Liver (tissue), 9 donors: ENCODE measurements around the gene SHCBP1. TPM values are rescaled to one million over a fixed set of nuclear protein-coding genes. Genes with fewer than 3 reads are reported as not detected.

Experiments used
- DNase-seq: peaks from one replicate; pipeline ENCODE4 v3.0.0-alpha.2; 2017; ENCODE audit warnings: low spot score
- H3K27ac ChIP-seq, 2 donors: one replicate each; pipeline ENCODE4 v1.7.0; 2013; ENCODE audit warnings: inconsistent platforms in 2 of 2, low read length in 2 of 2, control low read depth in 1 of 2, low read depth in 1 of 2, mild to moderate bottlenecking in 1 of 2
- H3K27me3 ChIP-seq, 4 donors: one replicate each; pipeline versions ENCODE4 v1.6.1 to v1.7.0; 2013; ENCODE audit warnings: low read length in 3 of 4, inconsistent platforms in 1 of 4, mild to moderate bottlenecking in 1 of 4, moderate library complexity in 1 of 4; ENCODE audit not compliant: control insufficient read depth in 4 of 4, insufficient read depth in 4 of 4
- H3K36me3 ChIP-seq, 4 donors: one replicate each; pipeline versions ENCODE4 v1.6.1 to v1.7.0; 2013; ENCODE audit warnings: low read length in 3 of 4, mild to moderate bottlenecking in 3 of 4, low read depth in 1 of 4, moderate library complexity in 1 of 4; ENCODE audit not compliant: control insufficient read depth in 4 of 4, insufficient read depth in 3 of 4
- H3K4me1 ChIP-seq, 4 donors: one replicate each; pipeline versions ENCODE4 v1.6.1 to v1.7.0; 2013; ENCODE audit warnings: low read length in 3 of 4, mild to moderate bottlenecking in 3 of 4, moderate library complexity in 1 of 4; ENCODE audit not compliant: control insufficient read depth in 4 of 4, insufficient read depth in 4 of 4
- H3K4me3 ChIP-seq, 3 donors: one replicate each; pipeline versions ENCODE4 v1.6.1 to v1.7.0; 2013; ENCODE audit warnings: low read length in 3 of 3, control low read depth in 1 of 3, low read depth in 1 of 3, mild to moderate bottlenecking in 1 of 3
- H3K9ac ChIP-seq, 2 donors: one replicate each; pipeline ENCODE4 v1.7.0; 2013; ENCODE audit warnings: low read length in 2 of 2, mild to moderate bottlenecking in 2 of 2, moderate library complexity in 2 of 2, control low read depth in 1 of 2, low read depth in 1 of 2
- H3K9me3 ChIP-seq, 4 donors: one replicate each; pipeline versions ENCODE4 v1.6.1 to v1.7.0; 2013; ENCODE audit warnings: low read length in 3 of 4; ENCODE audit not compliant: control insufficient read depth in 4 of 4
- ATF3 ChIP-seq: IDR thresholded peaks from 2 replicates; pipeline ENCODE4 v1.6.1; 2016; ENCODE audit warnings: antibody characterized with exemption
- CTCF ChIP-seq: fragments of 150-350 bp; IDR thresholded peaks from 2 replicates; pipeline ENCODE4 v1.5.1; 2017; ENCODE audit warnings: improper control_type of control experiment, low read depth, low read length; ENCODE audit not compliant: missing input control
- EGR1 ChIP-seq, 2 donors: IDR thresholded peaks; 2 replicates each; pipeline ENCODE4 v1.6.1; 2016 to 2018; ENCODE audit warnings: antibody characterized with exemption in 2 of 2, low read depth in 2 of 2
- FOXA1 ChIP-seq: IDR thresholded peaks from 2 replicates; pipeline ENCODE4 v1.6.1; 2016; ENCODE audit warnings: antibody characterized with exemption
- FOXA2 ChIP-seq: IDR thresholded peaks from 2 replicates; pipeline ENCODE4 v1.6.1; 2016; ENCODE audit warnings: antibody characterized with exemption
- GABPA ChIP-seq, 2 donors: IDR thresholded peaks in 1 of 2; conservative IDR thresholded peaks in 1 of 2; 2 replicates each; pipeline ENCODE4 v1.6.1; 2016; ENCODE audit warnings: antibody characterized with exemption in 2 of 2, mild to moderate bottlenecking in 1 of 2, moderate library complexity in 1 of 2
- HNF4A ChIP-seq, 2 donors: conservative IDR thresholded peaks; 2 replicates each; pipeline ENCODE4 v1.6.1; 2016; ENCODE audit warnings: antibody characterized with exemption in 2 of 2, mild to moderate bottlenecking in 2 of 2
- HNF4G ChIP-seq: IDR thresholded peaks from 2 replicates; pipeline ENCODE4 v1.6.1; 2016; ENCODE audit warnings: antibody characterized with exemption
- JUND ChIP-seq, 2 donors: IDR thresholded peaks; 2 replicates each; pipeline ENCODE4 v1.6.1; 2016; ENCODE audit warnings: antibody characterized with exemption in 2 of 2
- NR2F2 ChIP-seq: IDR thresholded peaks from 2 replicates; pipeline ENCODE4 v1.6.1; 2016; ENCODE audit warnings: antibody characterized with exemption
- RAD21 ChIP-seq, 2 donors: IDR thresholded peaks; 2 replicates each; pipeline ENCODE4 v1.6.1; 2016; ENCODE audit warnings: antibody characterized with exemption in 2 of 2, mild to moderate bottlenecking in 2 of 2
- REST ChIP-seq: IDR thresholded peaks from 2 replicates; pipeline ENCODE4 v1.6.1; 2016; ENCODE audit warnings: antibody characterized with exemption, mild to moderate bottlenecking
- RXRA ChIP-seq, 2 donors: IDR thresholded peaks; 2 replicates each; pipeline ENCODE4 v1.6.1; 2017 to 2018; ENCODE audit warnings: antibody characterized with exemption in 2 of 2, mild to moderate bottlenecking in 1 of 2
- SP1 ChIP-seq: IDR thresholded peaks from 2 replicates; pipeline ENCODE4 v1.6.1; 2018; ENCODE audit warnings: antibody characterized with exemption, mild to moderate bottlenecking
- TAF1 ChIP-seq: conservative IDR thresholded peaks from 2 replicates; pipeline ENCODE4 v1.6.1; 2016; ENCODE audit warnings: antibody characterized with exemption, mild to moderate bottlenecking
- YY1 ChIP-seq: IDR thresholded peaks from 2 replicates; pipeline ENCODE4 v1.6.1; 2016; ENCODE audit warnings: antibody characterized with exemption, mild to moderate bottlenecking
- ZBTB33 ChIP-seq: IDR thresholded peaks from 2 replicates; pipeline ENCODE4 v1.6.1; 2016; ENCODE audit warnings: antibody characterized with exemption
- WGBS: extraction: QIAGEN DNeasy Blood & Tissue Kit; methylation state at CpG from one replicate; pipeline ENCODE4 v1.1.7; 2013; 5-methylcytosine and 5-hydroxymethylcytosine counted together
- polyA plus RNA-seq, 2 donors: library from polyadenylated mRNA; stranded (reverse) in 1 of 2; unstranded in 1 of 2; fragments of 200-250 nt in 1 of 2; fragments of >200 nt in 1 of 2; fragmentation: Nextera tagmentation in 1 of 2; extraction: Ambion mirVana in 1 of 2; gene quantifications; one replicate each; pipeline versions ENCODE4 v1.2.1 to v1.2.3, GENCODE V29; 2013 to 2015
- total RNA-seq, 2 donors: library from RNA; depleted of rRNA; stranded (reverse); fragments of >200 nt; gene quantifications; one replicate each; pipeline ENCODE4 v1.2.3, GENCODE V29; 2014
- donor health status: healthy.
- donor health status: healthy.
- donor health status: healthy.
- donor health status: healthy.
- donor health status: healthy.

The SHCBP1 gene
- total and polyA plus RNA-seq, 4 donors, result 0.25 to 21.2 (median 0.47) TPM

GRCh38 chr16:46632778-46633733, 11.9 kb upstream of the SHCBP1 start:
- H3K9ac ChIP-seq, result no peak overlapping the region
- DNase-seq, result no peak
- TF ChIP-seq TAF1 (no peak), RAD21 (IDR thresholded peaks at IDR 0.05) (no peak), HNF4A (conservative IDR thresholded peaks at IDR 0.05) (no peak), EGR1 (IDR thresholded peaks at IDR 0.05; ENCODE audit: low read depth in 2 of 2) (no peak)
- WGBS, result 75% methylated on average over 32 of the region's 32 CpGs
- H3K27ac ChIP-seq, result no peak overlapping the region
- no peaks in the 10 kb centered on the region for H3K9me3 ChIP-seq
- H3K27me3 ChIP-seq, result no peaks in the 10 kb centered on the region
- H3K4me3 ChIP-seq, result no peak overlapping the region
- H3K36me3 ChIP-seq, result no peaks in the 10 kb centered on the region
- H3K4me1 ChIP-seq, result peaks cover 0 to 3% (median 0%) of the 10 kb centered on the region in 4 donors

- H3K27me3 ChIP-seq, result no peaks in the 10 kb centered on the region
- no peak for DNase-seq
- H3K9ac ChIP-seq, result no peak overlapping the region
- H3K4me1 ChIP-seq, result peaks cover 0 to 3% (median 0%) of the 10 kb centered on the region in 4 donors
- no peaks in the 10 kb centered on the region for H3K36me3 ChIP-seq
- no peaks in the 10 kb centered on the region for H3K9me3 ChIP-seq
- WGBS, result 41% methylated on average over 10 of the region's 10 CpGs
- TF ChIP-seq GABPA (IDR thresholded peaks at IDR 0.05 in 1 of 2, conservative IDR thresholded peaks at IDR 0.05 in 1 of 2) (no peak), RAD21 (IDR thresholded peaks at IDR 0.05) (peak in 1 of 2 donors; percentile 4)
- H3K27ac ChIP-seq, result no peak overlapping the region
- H3K4me3 ChIP-seq, result no peak overlapping the region
These were observed 8.4 kb upstream of the SHCBP1 start for GRCh38 chr16:46629331-46630219.

- H3K9ac ChIP-seq, result no peak overlapping the region
- 93% methylated on average over 5 of the region's 5 CpGs for WGBS
- DNase-seq, result no peak
- H3K27ac ChIP-seq, result no peak overlapping the region
- no peaks in the 10 kb centered on the region for H3K27me3 ChIP-seq
- no peaks in the 10 kb centered on the region for H3K36me3 ChIP-seq
- no peaks in the 10 kb centered on the region for H3K9me3 ChIP-seq
- H3K4me1 ChIP-seq, result peaks cover 0 to 3% (median 0%) of the 10 kb centered on the region in 4 donors
- no peak overlapping the region for H3K4me3 ChIP-seq
- TF ChIP-seq FOXA2, result no peak
- no peak for TF ChIP-seq RAD21 (IDR thresholded peaks at IDR 0.05)
- no peak for TF ChIP-seq ZBTB33
- no peak for TF ChIP-seq NR2F2
- no peak for TF ChIP-seq REST
- no peak for TF ChIP-seq YY1
- no peak for TF ChIP-seq RXRA (IDR thresholded peaks at IDR 0.05)
- no peak for TF ChIP-seq CTCF
- TF ChIP-seq EGR1 (IDR thresholded peaks at IDR 0.05; ENCODE audit: low read depth in 2 of 2), result no peak
- TF ChIP-seq HNF4G, result no peak
- TF ChIP-seq SP1, result no peak
- TF ChIP-seq JUND (IDR thresholded peaks at IDR 0.05), result no peak
- TF ChIP-seq TAF1, result no peak
- no peak for TF ChIP-seq GABPA (IDR thresholded peaks at IDR 0.05 in 1 of 2, conservative IDR thresholded peaks at IDR 0.05 in 1 of 2)
- no peak for TF ChIP-seq ATF3
- TF ChIP-seq FOXA1, result no peak
These were observed 6.6 kb upstream of the SHCBP1 start for GRCh38 chr16:46627746-46628145.
